Activated gamma-delta T cell (primary cell): ENCODE data around the gene NCAN.
A peak's percentile ranks its signal among the peaks of the same experiment; 100 is the strongest.
"Not testable (repeated sequence)": the region's sequence is repeated elsewhere in the genome, so short reads cannot be mapped to it uniquely, and the experiment has no call there.

ENCODE experiments used
- DNase-seq: peaks from one replicate; lab custom pipeline; 2025; lab: John Stamatoyannopoulos, UW

The NCAN gene

GRCh38 chr19:19224150-19224851 lies 12.5 kb downstream of the NCAN start:
- DNase-seq, result no peak

GRCh38 chr19:19224852-19225494 lies 13.2 kb downstream of the NCAN start:
- peak; percentile 46 for DNase-seq

- no peak for DNase-seq
Measured at GRCh38 chr19:19226204-19226603, 14.4 kb downstream of the NCAN start.

GRCh38 chr19:19226663-19227062 lies 14.9 kb downstream of the NCAN start:
- DNase-seq, result no peak

DNA sequence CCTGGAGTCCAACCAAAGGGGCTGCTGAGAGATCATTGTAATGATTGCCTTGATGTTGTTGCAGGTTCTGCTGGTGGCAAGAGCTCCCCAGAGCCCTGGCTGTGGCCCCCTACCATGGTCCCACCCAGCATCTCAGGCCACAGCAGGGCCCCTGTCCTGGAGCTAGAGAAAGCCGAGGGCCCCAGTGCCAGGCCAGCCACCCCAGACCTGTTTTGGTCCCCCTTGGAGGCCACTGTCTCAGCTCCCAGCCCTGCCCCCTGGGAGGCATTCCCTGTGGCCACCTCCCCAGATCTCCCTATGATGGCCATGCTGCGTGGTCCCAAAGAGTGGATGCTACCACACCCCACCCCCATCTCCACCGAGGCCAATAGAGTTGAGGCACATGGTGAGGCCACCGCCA lies 15.5 kb downstream of the NCAN start:
- no peak for DNase-seq

- DNase-seq, result no peak
Measured at GRCh38 chr19:19229701-19230100, 17.9 kb downstream of the NCAN start.

- no peak for DNase-seq
Measured at GRCh38 chr19:19230999-19231398, 19.2 kb downstream of the NCAN start.

DNA sequence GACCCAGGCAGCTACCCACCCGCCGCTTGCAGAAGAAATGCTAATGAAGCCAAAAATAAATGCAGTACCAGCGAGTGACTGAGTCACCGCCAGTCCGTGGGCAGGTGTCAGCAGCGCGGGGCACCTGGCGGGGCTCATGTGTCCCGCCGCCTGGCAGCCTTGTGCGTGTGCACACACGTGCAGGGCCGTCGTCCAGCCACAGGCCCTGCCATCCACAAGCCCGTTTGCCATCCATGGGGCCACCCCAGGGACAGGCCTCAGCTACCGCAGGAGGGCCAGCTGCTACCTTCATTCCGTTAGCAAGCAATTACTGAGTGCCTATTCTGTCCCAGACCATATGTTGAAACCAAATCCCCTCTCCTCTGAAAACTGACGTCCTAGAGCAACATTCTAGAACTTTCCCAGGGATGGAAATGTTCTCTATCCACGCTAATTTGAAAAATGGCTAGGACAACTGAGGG lies 20.5 kb downstream of the NCAN start:
- DNase-seq, result no peak

DNA sequence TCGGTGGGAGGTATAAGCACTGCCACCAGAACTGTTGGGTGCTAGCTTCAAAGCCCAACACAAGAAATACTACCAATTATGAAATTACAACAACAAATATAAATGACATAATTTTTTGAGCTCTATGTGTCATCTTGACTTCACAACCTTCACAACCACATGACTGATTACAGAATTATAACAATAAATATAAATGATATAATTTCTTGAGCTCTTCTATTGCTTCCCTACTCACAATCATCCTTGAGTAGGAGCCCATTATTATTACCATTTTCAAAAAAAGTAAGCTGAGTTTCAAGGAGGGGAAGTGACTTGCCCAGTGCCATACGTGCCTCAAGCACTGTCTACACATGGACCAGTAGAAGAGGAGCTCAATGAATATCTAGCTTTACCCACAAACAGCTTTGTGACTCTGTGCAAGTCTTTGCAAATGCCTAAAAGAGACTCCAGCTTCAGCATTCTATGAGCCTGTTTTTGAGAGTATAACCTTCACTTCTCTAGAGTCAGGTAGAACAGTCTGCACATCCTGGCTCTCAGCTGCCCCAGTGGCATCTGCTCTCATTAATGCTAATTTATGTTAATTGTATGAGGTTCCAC lies 22.6 kb downstream of the NCAN start:
- DNase-seq, result no peak

GRCh38 chr19:19236173-19236572 lies 24.4 kb downstream of the NCAN start:
- no peak for DNase-seq

DNA sequence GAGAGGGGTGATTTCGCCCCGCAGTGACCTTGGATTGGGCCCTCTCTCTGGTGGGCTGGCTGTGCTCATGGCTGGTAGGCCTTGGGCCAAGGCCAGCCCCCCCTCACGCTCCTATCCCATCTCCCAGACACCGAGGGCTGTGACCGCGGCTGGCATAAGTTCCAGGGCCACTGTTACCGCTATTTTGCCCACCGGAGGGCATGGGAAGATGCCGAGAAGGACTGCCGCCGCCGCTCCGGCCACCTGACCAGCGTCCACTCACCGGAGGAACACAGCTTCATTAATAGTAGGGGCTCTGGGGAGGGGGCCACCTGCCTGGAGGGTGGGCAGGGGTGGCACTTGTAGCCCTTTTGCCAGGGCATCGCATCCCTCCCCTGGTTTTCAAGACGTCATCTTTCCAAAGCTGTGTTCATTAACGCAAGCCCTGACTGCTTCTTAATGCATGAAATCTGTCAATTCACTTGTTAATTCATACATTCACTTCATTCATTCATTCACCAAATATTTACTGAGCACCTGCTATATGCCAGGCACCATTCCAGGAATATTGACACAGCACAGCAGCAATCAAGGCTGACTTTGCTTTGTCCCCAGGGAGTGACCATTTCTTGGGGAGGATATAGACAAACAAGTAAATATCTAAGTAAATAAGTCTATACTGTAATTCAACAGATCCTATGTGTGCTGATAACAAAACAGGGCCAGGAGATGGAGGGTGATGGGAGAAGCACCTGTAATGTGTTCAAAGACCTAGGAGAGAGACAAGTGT lies 26.6 kb downstream of the NCAN start:
- DNase-seq, result no peak

DNA sequence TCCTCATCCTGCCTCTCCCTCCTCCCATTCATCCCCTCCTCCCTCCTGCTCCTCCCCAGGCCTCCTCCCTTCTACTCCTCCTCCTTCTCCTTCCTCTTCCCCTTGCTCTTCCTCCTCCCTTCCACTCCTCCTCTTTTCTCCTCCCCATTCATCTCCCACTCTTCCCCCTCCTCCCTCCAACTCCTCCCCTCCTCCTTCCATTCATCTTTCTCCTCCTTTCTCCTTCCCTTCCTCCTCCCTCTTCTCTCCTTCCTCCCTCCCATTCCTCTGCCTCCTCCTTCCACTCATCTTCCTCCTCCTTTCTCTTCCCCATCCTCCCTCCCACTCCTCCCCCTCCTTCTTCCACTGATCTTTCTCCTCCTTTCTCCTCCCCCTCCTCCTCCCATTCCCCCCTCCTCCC lies 27.9 kb downstream of the NCAN start:
- no peak for DNase-seq

DNA sequence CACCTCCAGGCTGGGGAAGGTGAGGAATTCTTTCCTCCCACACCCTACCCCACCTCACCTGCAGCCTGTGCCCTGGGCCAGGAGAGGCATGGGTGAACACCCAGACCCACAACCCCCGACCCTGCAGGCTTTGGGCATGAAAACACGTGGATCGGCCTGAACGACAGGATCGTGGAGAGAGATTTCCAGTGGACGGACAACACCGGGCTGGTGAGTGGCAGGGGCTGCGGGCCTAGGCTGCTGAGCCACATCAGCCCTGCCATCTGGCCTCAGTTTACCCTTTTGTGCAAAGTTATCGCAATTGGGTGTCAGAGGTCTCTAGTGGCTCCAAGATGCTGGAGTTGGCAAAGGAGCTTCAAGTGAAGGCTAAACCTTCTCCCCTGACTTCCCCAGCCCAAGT lies 28.7 kb downstream of the NCAN start:
- no peak for DNase-seq

GRCh38 chr19:19250196-19250801 lies 38.5 kb downstream of the NCAN start:
- no peak for DNase-seq

- not testable (repeated sequence) for DNase-seq
Measured at GRCh38 chr19:19253409-19253808, 41.7 kb downstream of the NCAN start.

DNA sequence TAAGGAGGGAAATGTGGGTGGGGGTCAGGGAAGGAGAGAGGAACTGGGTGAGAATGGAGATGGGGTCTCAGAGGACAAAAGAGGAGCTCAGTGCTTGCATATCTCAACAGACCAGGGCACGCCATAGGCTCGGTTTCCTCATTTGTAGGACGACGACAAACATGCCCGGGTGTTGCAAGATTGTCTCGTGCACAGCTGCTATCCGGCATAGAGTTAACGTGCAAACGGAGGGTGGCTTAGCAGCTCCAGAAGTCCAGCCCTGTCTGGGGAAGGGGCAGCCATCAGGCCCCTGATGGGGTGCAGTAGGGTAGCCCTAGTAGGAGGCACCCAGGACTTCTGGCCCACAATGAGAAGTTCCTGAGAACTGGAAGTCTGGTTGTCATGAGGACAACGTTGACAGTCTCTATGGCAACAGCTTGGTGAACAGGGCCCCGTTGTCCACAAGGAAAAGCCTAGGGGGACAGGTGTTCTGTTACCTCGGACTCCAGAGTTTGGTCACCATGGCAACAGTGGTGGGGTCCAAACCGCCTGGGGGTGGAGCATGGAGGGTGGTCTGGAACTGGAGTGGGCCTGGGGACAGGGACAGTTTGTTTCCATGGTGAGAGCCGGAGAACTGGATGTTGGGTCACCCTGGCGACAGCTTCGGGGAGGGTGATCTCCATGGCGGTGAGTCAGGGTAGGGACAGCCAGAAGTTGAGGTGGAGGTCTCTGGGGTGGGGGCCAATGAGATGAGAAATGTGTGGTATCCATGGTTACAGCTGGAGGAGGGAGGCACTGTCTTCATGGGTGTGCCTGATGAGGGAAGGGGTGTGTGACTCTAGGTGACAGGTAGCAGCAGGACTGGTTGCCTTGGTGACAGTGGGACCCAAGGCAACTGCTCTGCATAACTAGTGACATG lies 44.6 kb downstream of the NCAN start:
- DNase-seq, result no peak

GRCh38 chr19:19257137-19257536 lies 45.4 kb downstream of the NCAN start:
- no peak for DNase-seq

DNA sequence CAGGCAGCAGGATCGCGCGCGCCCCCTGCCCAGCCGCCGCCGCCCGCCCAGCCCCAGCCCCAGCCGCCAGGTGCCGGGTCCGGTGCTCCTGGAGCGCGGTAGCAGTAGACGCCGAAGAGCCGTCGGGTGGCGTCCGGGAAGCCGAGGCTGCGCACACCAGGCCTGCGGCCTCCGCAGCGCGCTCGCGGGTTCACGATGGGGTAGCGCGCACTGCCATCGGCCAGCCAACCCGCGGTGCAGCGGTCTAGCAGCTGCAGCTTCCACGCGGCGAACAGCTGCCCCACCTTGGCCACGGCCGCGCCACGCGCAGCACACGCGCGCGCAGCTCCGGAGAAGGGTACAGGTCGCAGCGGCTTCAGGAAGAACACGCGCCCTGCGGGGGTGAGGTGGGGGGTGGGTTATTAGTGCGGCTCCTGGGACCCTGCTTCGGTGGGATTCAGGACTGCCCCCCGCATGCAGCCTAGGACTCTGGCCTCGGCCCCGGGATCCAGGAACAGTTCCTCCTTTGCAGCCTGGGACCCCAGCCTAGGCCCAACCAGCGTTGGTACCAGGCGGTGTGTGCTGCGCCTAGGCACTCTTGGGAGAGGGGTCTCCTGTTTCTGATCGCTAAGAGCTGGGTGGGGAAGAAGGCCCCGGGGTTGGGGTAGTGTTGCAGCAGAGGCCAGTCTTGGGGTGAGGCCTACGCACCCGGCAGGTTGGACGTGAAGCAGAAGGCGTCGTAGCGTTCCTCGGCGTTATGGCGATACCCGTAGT lies 46.3 kb downstream of the NCAN start:
- DNase-seq, result no peak

- no peak for DNase-seq
Measured at GRCh38 chr19:19258589-19259338, 47.0 kb downstream of the NCAN start.

DNA sequence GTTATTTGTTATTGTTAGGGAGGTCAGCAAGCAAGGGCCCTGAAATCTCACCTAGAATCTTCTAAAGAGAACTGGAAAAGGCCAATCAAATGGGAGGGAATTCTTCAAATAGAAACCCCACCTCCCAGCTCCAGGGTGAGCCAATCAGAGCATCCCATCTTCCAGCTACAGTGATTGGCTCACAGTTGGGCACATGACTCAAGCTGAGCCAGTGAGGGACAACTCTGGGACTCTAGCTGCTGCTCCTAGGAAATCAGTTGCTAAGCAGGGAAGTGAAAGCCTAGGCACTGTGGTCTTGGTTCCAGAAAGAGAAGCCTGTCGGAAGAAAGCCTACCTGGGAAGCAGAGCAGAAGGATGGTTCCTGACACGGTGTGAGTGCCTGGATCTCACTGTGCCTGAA lies 48.0 kb downstream of the NCAN start:
- DNase-seq, result no peak
